Stimulated activated effector memory CD8-positive, alpha-beta T cell treated with anti-CD3 and anti-CD28 coated beads, Interleukin-12 subunit alpha, Interleukin-12 subunit beta, amount 100 ng/mL, for 72 hours (primary cell): Measurements from ENCODE around the gene UBXN10.
"Not testable (repeated sequence)": the region's sequence is repeated elsewhere in the genome, so short reads cannot be mapped to it uniquely, and the experiment has no call there.

Source experiments
- ATAC-seq: fragments of 150-1000 bp; cut with Tn5 transposase; 2 replicates; pipeline ENCODE4 v1.10.0; 2021
- DNase-seq, 2 donors: peaks; one replicate each; pipeline ENCODE4 v3.0.0; 2021 to 2022; ENCODE audit warnings: low spot score in 2 of 2
- H3K27ac Mint-ChIP-seq: one replicate; pipeline ENCODE4 v1.8.0; 2022; ENCODE audit warnings: mild to moderate bottlenecking, mixed read lengths
- H3K36me3 Mint-ChIP-seq: one replicate; pipeline ENCODE4 v1.8.0; 2022; ENCODE audit warnings: mild to moderate bottlenecking, mixed read lengths
- H3K4me1 Mint-ChIP-seq: one replicate; pipeline ENCODE4 v1.8.0; 2022; ENCODE audit warnings: mixed read lengths
- H3K4me3 Mint-ChIP-seq: one replicate; pipeline ENCODE4 v1.8.0; 2022; ENCODE audit warnings: mild to moderate bottlenecking, mixed read lengths
- H3K9me3 Mint-ChIP-seq: one replicate; pipeline ENCODE4 v1.8.0; 2022; ENCODE audit warnings: mixed read lengths

Gene UBXN10

GRCh38 chr1:20199403-20199802 lies 13.5 kb downstream of the UBXN10 start:
- ATAC-seq (no peak), DNase-seq (no peak)
- H3K36me3 Mint-ChIP-seq, result no peaks in the 10 kb centered on the region
- no peaks in the 10 kb centered on the region for H3K9me3 Mint-ChIP-seq
- no peak overlapping the region for H3K27ac Mint-ChIP-seq
- peaks cover 6% of the 10 kb centered on the region for H3K4me1 Mint-ChIP-seq
- no peak overlapping the region for H3K4me3 Mint-ChIP-seq

GRCh38 chr1:20199840-20200239 lies 13.9 kb downstream of the UBXN10 start:
- ATAC-seq (no peak), DNase-seq (no peak)
- Mint-ChIP-seq H3K9me3 (no peaks in the 10 kb centered on the region), H3K36me3 (no peaks in the 10 kb centered on the region), H3K4me3 (no peak overlapping the region), H3K27ac (no peak overlapping the region), H3K4me1 (peaks cover 6% of the 10 kb centered on the region)

GRCh38 chr1:20200966-20201365 lies 15.1 kb downstream of the UBXN10 start:
- DNase-seq (no peak), ATAC-seq (no peak)
- no peak overlapping the region for H3K4me3 Mint-ChIP-seq
- H3K27ac Mint-ChIP-seq, result no peak overlapping the region
- H3K9me3 Mint-ChIP-seq, result no peaks in the 10 kb centered on the region
- H3K36me3 Mint-ChIP-seq, result no peaks in the 10 kb centered on the region
- no peaks in the 10 kb centered on the region for H3K4me1 Mint-ChIP-seq

GRCh38 chr1:20202166-20202565 lies 16.3 kb downstream of the UBXN10 start:
- H3K9me3 Mint-ChIP-seq, result no peaks in the 10 kb centered on the region
- no peak overlapping the region for H3K4me3 Mint-ChIP-seq
- H3K27ac Mint-ChIP-seq, result no peak overlapping the region
- no peak for DNase-seq
- no peaks in the 10 kb centered on the region for H3K4me1 Mint-ChIP-seq
- no peaks in the 10 kb centered on the region for H3K36me3 Mint-ChIP-seq
- ATAC-seq, result no peak

GRCh38 chr1:20207546-20207945 lies 21.6 kb downstream of the UBXN10 start:
- Mint-ChIP-seq H3K27ac (no peak overlapping the region), H3K36me3 (no peaks in the 10 kb centered on the region), H3K9me3 (no peaks in the 10 kb centered on the region), H3K4me1 (peaks cover 9% of the 10 kb centered on the region), H3K4me3 (no peak overlapping the region)
- ATAC-seq, result no peak
- no peak for DNase-seq

- H3K4me1 Mint-ChIP-seq, result peaks cover 15% of the 10 kb centered on the region
Measured at GRCh38 chr1:20209471-20209870, 23.6 kb downstream of the UBXN10 start.

GRCh38 chr1:20210736-20211460 lies 25.0 kb downstream of the UBXN10 start:
- Mint-ChIP-seq H3K27ac (no peak overlapping the region), H3K9me3 (no peaks in the 10 kb centered on the region), H3K4me1 (peaks cover 15% of the 10 kb centered on the region), H3K4me3 (no peak overlapping the region), H3K36me3 (no peaks in the 10 kb centered on the region)
- DNase-seq (no peak), ATAC-seq (peak; percentile 68)

More at GRCh38 chr1:20209471-20209870, 23.6 kb downstream of the UBXN10 start:
- DNase-seq (no peak), ATAC-seq (no peak)
- Mint-ChIP-seq H3K27ac (no peak overlapping the region), H3K36me3 (no peaks in the 10 kb centered on the region), H3K9me3 (no peaks in the 10 kb centered on the region), H3K4me3 (no peak overlapping the region)

- DNase-seq (no peak), ATAC-seq (peak; percentile 43)
- Mint-ChIP-seq H3K9me3 (no peaks in the 10 kb centered on the region), H3K36me3 (no peaks in the 10 kb centered on the region), H3K4me3 (no peak overlapping the region), H3K4me1 (peaks cover 15% of the 10 kb centered on the region), H3K27ac (no peak overlapping the region)
Measured at GRCh38 chr1:20211511-20211931, 25.6 kb downstream of the UBXN10 start.

GRCh38 chr1:20212085-20212684 lies 26.3 kb downstream of the UBXN10 start:
- no peak overlapping the region for H3K27ac Mint-ChIP-seq
- peaks cover 15% of the 10 kb centered on the region for H3K4me1 Mint-ChIP-seq
- H3K36me3 Mint-ChIP-seq, result no peaks in the 10 kb centered on the region
- no peak overlapping the region for H3K4me3 Mint-ChIP-seq
- DNase-seq, result no peak
- no peaks in the 10 kb centered on the region for H3K9me3 Mint-ChIP-seq
- no peak for ATAC-seq

GRCh38 chr1:20212685-20213331 lies 26.9 kb downstream of the UBXN10 start:
- Mint-ChIP-seq H3K4me1 (peaks cover 15% of the 10 kb centered on the region), H3K27ac (no peak overlapping the region), H3K36me3 (no peaks in the 10 kb centered on the region), H3K9me3 (no peaks in the 10 kb centered on the region), H3K4me3 (peak overlapping the region; percentile 47)
- peak; percentile 70 for ATAC-seq
- DNase-seq, result peak; percentile 28 to 66

- no peak for DNase-seq
- H3K4me1 Mint-ChIP-seq, result peaks cover 13% of the 10 kb centered on the region
- H3K27ac Mint-ChIP-seq, result no peak overlapping the region
- no peaks in the 10 kb centered on the region for H3K9me3 Mint-ChIP-seq
- ATAC-seq, result no peak
- H3K4me3 Mint-ChIP-seq, result no peak overlapping the region
- H3K36me3 Mint-ChIP-seq, result no peaks in the 10 kb centered on the region
Measured at GRCh38 chr1:20215716-20216115, 29.8 kb downstream of the UBXN10 start.

GRCh38 chr1:20216574-20216973 lies 30.7 kb downstream of the UBXN10 start:
- H3K4me3 Mint-ChIP-seq, result no peak overlapping the region
- H3K9me3 Mint-ChIP-seq, result no peaks in the 10 kb centered on the region
- no peak overlapping the region for H3K27ac Mint-ChIP-seq
- DNase-seq (no peak), ATAC-seq (peak; percentile 72)
- peaks cover 9% of the 10 kb centered on the region for H3K4me1 Mint-ChIP-seq
- H3K36me3 Mint-ChIP-seq, result no peaks in the 10 kb centered on the region

GRCh38 chr1:20219053-20219452 lies 33.2 kb downstream of the UBXN10 start:
- H3K4me1 Mint-ChIP-seq, H3K4me3 Mint-ChIP-seq, ATAC-seq, H3K36me3 Mint-ChIP-seq, DNase-seq, H3K9me3 Mint-ChIP-seq, H3K27ac Mint-ChIP-seq: not testable (repeated sequence)

GRCh38 chr1:20220036-20220435 lies 34.1 kb downstream of the UBXN10 start:
- Mint-ChIP-seq H3K4me1 (no peaks in the 10 kb centered on the region), H3K4me3 (no peak overlapping the region)

GRCh38 chr1:20223106-20223505 lies 37.2 kb downstream of the UBXN10 start:
- no peak overlapping the region for H3K4me3 Mint-ChIP-seq
- no peak for ATAC-seq
- no peaks in the 10 kb centered on the region for H3K36me3 Mint-ChIP-seq
- H3K27ac Mint-ChIP-seq, result no peak overlapping the region
- no peaks in the 10 kb centered on the region for H3K9me3 Mint-ChIP-seq
- no peak for DNase-seq
- no peaks in the 10 kb centered on the region for H3K4me1 Mint-ChIP-seq

More at GRCh38 chr1:20220036-20220435, 34.1 kb downstream of the UBXN10 start:
- no peaks in the 10 kb centered on the region for H3K9me3 Mint-ChIP-seq
- H3K27ac Mint-ChIP-seq, result no peak overlapping the region
- H3K36me3 Mint-ChIP-seq, result no peaks in the 10 kb centered on the region
- ATAC-seq, result no peak
- DNase-seq, result no peak
